ENCODE data around the gene DGKH. TPM values are rescaled to one million over a fixed set of nuclear protein-coding genes. Genes with fewer than 3 reads are reported as not detected.

Gene DGKH
- total and polyA plus RNA-seq, 2 of the 13 experiments (the other 11 are each of a cell fraction or from before 2014, with no cell fraction given) = 0.01 to 0.13 TPM

DNA sequence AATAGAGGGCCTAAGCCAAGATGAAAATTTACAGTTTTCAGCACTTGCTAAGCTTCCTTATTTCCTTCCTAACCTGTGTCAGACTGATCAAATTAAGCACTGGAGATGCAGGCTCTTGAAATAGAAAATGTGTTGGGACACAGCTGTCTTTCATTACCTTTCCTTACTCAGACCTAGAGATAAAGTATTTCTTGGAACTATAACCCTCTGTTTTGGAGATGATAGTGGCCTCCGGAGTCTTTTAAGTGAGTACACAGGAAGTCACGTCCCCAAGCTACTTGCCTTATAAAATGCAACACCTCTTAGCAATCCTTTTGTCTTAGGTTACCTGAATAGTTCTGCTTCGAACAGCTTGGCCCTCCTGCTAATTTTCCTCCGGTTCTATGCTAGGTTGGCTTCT lies 211.1 kb downstream of the DGKH start (continued):
- TF ChIP-seq, protein P1, sequence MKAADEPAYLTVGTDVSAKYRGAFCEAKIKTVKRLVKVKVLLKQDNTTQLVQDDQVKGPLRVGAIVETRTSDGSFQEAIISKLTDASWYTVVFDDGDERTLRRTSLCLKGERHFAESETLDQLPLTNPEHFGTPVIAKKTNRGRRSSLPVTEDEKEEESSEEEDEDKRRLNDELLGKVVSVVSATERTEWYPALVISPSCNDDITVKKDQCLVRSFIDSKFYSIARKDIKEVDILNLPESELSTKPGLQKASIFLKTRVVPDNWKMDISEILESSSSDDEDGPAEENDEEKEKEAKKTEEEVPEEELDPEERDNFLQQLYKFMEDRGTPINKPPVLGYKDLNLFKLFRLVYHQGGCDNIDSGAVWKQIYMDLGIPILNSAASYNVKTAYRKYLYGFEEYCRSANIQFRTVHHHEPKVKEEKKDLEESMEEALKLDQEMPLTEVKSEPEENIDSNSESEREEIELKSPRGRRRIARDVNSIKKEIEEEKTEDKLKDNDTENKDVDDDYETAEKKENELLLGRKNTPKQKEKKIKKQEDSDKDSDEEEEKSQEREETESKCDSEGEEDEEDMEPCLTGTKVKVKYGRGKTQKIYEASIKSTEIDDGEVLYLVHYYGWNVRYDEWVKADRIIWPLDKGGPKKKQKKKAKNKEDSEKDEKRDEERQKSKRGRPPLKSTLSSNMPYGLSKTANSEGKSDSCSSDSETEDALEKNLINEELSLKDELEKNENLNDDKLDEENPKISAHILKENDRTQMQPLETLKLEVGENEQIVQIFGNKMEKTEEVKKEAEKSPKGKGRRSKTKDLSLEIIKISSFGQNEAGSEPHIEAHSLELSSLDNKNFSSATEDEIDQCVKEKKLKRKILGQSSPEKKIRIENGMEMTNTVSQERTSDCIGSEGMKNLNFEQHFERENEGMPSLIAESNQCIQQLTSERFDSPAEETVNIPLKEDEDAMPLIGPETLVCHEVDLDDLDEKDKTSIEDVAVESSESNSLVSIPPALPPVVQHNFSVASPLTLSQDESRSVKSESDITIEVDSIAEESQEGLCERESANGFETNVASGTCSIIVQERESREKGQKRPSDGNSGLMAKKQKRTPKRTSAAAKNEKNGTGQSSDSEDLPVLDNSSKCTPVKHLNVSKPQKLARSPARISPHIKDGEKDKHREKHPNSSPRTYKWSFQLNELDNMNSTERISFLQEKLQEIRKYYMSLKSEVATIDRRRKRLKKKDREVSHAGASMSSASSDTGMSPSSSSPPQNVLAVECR (CRISPR knock-in tag; IDR thresholded peaks at IDR 0.05; ENCODE audit: borderline replicate concordance) = no peak
- TF ChIP-seq, protein P2, sequence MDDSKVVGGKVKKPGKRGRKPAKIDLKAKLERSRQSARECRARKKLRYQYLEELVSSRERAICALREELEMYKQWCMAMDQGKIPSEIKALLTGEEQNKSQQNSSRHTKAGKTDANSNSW (CRISPR knock-in tag; IDR thresholded peaks at IDR 0.05; ENCODE audit: borderline replicate concordance) = no peak
- TF ChIP-seq, protein P3, sequence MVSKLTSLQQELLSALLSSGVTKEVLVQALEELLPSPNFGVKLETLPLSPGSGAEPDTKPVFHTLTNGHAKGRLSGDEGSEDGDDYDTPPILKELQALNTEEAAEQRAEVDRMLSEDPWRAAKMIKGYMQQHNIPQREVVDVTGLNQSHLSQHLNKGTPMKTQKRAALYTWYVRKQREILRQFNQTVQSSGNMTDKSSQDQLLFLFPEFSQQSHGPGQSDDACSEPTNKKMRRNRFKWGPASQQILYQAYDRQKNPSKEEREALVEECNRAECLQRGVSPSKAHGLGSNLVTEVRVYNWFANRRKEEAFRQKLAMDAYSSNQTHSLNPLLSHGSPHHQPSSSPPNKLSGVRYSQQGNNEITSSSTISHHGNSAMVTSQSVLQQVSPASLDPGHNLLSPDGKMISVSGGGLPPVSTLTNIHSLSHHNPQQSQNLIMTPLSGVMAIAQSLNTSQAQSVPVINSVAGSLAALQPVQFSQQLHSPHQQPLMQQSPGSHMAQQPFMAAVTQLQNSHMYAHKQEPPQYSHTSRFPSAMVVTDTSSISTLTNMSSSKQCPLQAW (CRISPR knock-in tag; IDR thresholded peaks at IDR 0.05) = no peak
- TF ChIP-seq SP2 (CRISPR knock-in tag; IDR thresholded peaks at IDR 0.05) = no peak
- no peak for TF ChIP-seq SOX6 (IDR thresholded peaks at IDR 0.05)
- TF ChIP-seq SOX6 (CRISPR knock-in tag; IDR thresholded peaks at IDR 0.05) = no peak
- TF ChIP-seq ZSCAN20 (CRISPR knock-in tag; IDR thresholded peaks at IDR 0.05; ENCODE audit: borderline replicate concordance) = no peak
